IMR-90 (cell line): ENCODE measurements around the gene EHBP1. TPM values are rescaled to one million over a fixed set of nuclear protein-coding genes. Genes with fewer than 3 reads are reported as not detected.

Experiments
- ATAC-seq: fragments of 200-7000 bp; cut with Tn5 transposase; 2 replicates; pipeline ENCODE4 v1.9.1; 2020; ENCODE audit warnings: low read depth, mild to moderate bottlenecking, moderate library complexity
- BruUV-seq: library from RNA; stranded (reverse); fragments of 400-500 nt; replicated peaks from 2 replicates; lab custom pipeline; 2021; lab: Mats Ljungman, UMichigan
- CTCF ChIA-PET: fragments of 300-600 bp; formaldehyde crosslinking; extraction: SDS; loops from one replicate; lab custom pipeline; 2021; ENCODE audit warnings: antibody characterized with exemption; lab: Yijun Ruan, JAX
- POLR2A ChIA-PET: fragments of 300-600 bp; sonication (Branson Sonifier 250); formaldehyde crosslinking; loops from one replicate; lab custom pipeline; 2022; ENCODE audit warnings: antibody characterized with exemption; ENCODE audit not compliant: unreplicated experiment; lab: Charles Lee
- DNase-seq: peaks from one replicate; pipeline ENCODE4 v3.0.0; 2013
- H2AFZ ChIP-seq: replicated peaks from 2 replicates; pipeline ENCODE3; 2013; ENCODE audit warnings: low read length, mild to moderate bottlenecking; ENCODE audit not compliant: poor library complexity
- H2AK5ac ChIP-seq: 2 replicates; pipeline ENCODE4 v1.6.1; 2013; ENCODE audit warnings: low read depth, low read length, inconsistent platforms
- H2AK9ac ChIP-seq: replicated peaks from 2 replicates; pipeline ENCODE3; 2013; ENCODE audit warnings: mild to moderate bottlenecking, low read depth, low read length, moderate library complexity; ENCODE audit not compliant: poor library complexity
- H2BK120ac ChIP-seq: 2 replicates; pipeline ENCODE4 v1.6.1; 2013; ENCODE audit warnings: low read depth, low read length, inconsistent platforms
- H2BK15ac ChIP-seq: 3 replicates; pipeline ENCODE4 v1.6.1; 2013; ENCODE audit warnings: low read depth, low read length, inconsistent platforms
- H2BK20ac ChIP-seq: 2 replicates; pipeline ENCODE4 v1.6.1; 2013; ENCODE audit warnings: low read depth, mild to moderate bottlenecking, inconsistent platforms, low read length, moderate library complexity
- H2BK5ac ChIP-seq: 2 replicates; pipeline ENCODE4 v1.6.1; 2013; ENCODE audit warnings: mild to moderate bottlenecking, low read depth, low read length, inconsistent platforms; ENCODE audit not compliant: poor library complexity, severe bottlenecking
- H3K14ac ChIP-seq: replicated peaks from 2 replicates; pipeline ENCODE4 v1.6.1; 2013; ENCODE audit warnings: low read depth, low read length, inconsistent platforms
- H3K18ac ChIP-seq: 2 replicates; pipeline ENCODE4 v1.6.1; 2013; ENCODE audit warnings: low read depth, low read length, control low read depth
- H3K23ac ChIP-seq: 2 replicates; pipeline ENCODE4 v1.6.1; 2013; ENCODE audit warnings: low read depth, low read length, inconsistent platforms
- H3K27ac ChIP-seq: 2 replicates; pipeline ENCODE4 v1.5.1; 2013; ENCODE audit warnings: mild to moderate bottlenecking, control low read depth, low read length; ENCODE audit not compliant: insufficient read depth
- H3K27me3 ChIP-seq: 2 replicates; pipeline ENCODE4 v1.6.1; 2013; ENCODE audit warnings: low read length; ENCODE audit not compliant: control insufficient read depth, insufficient read depth
- H3K36me3 ChIP-seq: 2 replicates; pipeline ENCODE4 v1.6.1; 2013; ENCODE audit warnings: low read length, mixed read lengths; ENCODE audit not compliant: control insufficient read depth, insufficient read depth
- H3K4ac ChIP-seq: 2 replicates; pipeline ENCODE4 v1.6.1; 2013; ENCODE audit warnings: low read depth, low read length, inconsistent platforms
- H3K4me1 ChIP-seq: 2 replicates; pipeline ENCODE4 v1.6.1; 2013; ENCODE audit warnings: low read length, mixed read lengths; ENCODE audit not compliant: control insufficient read depth, insufficient read depth
- H3K4me2 ChIP-seq: 2 replicates; pipeline ENCODE4 v1.6.1; 2013; ENCODE audit warnings: low read depth, mild to moderate bottlenecking, control low read depth, low read length, moderate library complexity
- H3K4me3 ChIP-seq: 2 replicates; pipeline ENCODE4 v1.5.1; 2013; ENCODE audit warnings: low read depth, mild to moderate bottlenecking, control low read depth, low read length, moderate library complexity; ENCODE audit not compliant: insufficient read depth
- H3K56ac ChIP-seq: 2 replicates; pipeline ENCODE4 v1.6.1; 2013; ENCODE audit warnings: low read length, inconsistent platforms; ENCODE audit not compliant: insufficient read depth; ENCODE audit errors: extremely low read depth
- H3K79me1 ChIP-seq, 2 experiments: 2 replicates each; pipeline ENCODE4 v1.6.1; 2013; ENCODE audit warnings: low read length in 2 of 2, inconsistent platforms in 1 of 2, low read depth in 1 of 2
- H3K9ac ChIP-seq: 2 replicates; pipeline ENCODE4 v1.6.1; 2013; ENCODE audit warnings: low read depth, low read length, control low read depth
- H3K9me1 ChIP-seq: 2 replicates; pipeline ENCODE4 v1.6.1; 2013; ENCODE audit warnings: low read length, inconsistent platforms; ENCODE audit not compliant: insufficient read depth
- H3K9me3 ChIP-seq: 2 replicates; pipeline ENCODE4 v1.6.1; 2013; ENCODE audit warnings: low read length; ENCODE audit not compliant: control insufficient read depth, insufficient read depth
- H4K20me1 ChIP-seq: 2 replicates; pipeline ENCODE4 v1.6.1; 2013; ENCODE audit warnings: low read length, inconsistent platforms; ENCODE audit not compliant: insufficient read depth
- H4K5ac ChIP-seq: 2 replicates; pipeline ENCODE4 v1.6.1; 2013; ENCODE audit warnings: mild to moderate bottlenecking, low read depth, low read length, control low read depth
- H4K8ac ChIP-seq, 2 experiments: 2 replicates each; pipeline ENCODE4 v1.6.1; 2013; ENCODE audit warnings: low read depth in 2 of 2, low read length in 2 of 2, control low read depth in 1 of 2, inconsistent platforms in 1 of 2
- H4K91ac ChIP-seq: 2 replicates; pipeline ENCODE4 v1.6.1; 2013; ENCODE audit warnings: low read depth, low read length, inconsistent platforms; ENCODE audit not compliant: insufficient read depth
- FOS ChIP-seq: fragments of 150-350 bp; IDR thresholded peaks from 2 replicates; pipeline ENCODE4 v1.6.1; 2016; ENCODE audit warnings: low read depth, low read length
- MAFK ChIP-seq: IDR thresholded peaks from 2 replicates; pipeline ENCODE4 v1.6.1; 2012; ENCODE audit warnings: low read depth, low read length, improper control_type of control experiment
- MAZ ChIP-seq: IDR thresholded peaks from 2 replicates; pipeline ENCODE4 v1.6.1; 2012; ENCODE audit warnings: low read depth, mild to moderate bottlenecking, low read length, improper control_type of control experiment, moderate library complexity, borderline replicate concordance
- RAD21 ChIP-seq: IDR thresholded peaks from 2 replicates; pipeline ENCODE4 v1.6.1; 2012; ENCODE audit warnings: low read length, improper control_type of control experiment
- WGBS, 2 experiments: methylation state at CpG; one replicate each; pipeline versions ENCODE4 v1.1.5 to v1.1.7; 2013; ENCODE audit warnings: missing lambda C conversion rate in 2 of 2; ENCODE audit not compliant: insufficient read length in 1 of 2; ENCODE audit errors: extremely low coverage in 2 of 2; 5-methylcytosine and 5-hydroxymethylcytosine counted together
- dilution Hi-C: fragments of 300-500 bp; cut with HindIII; formaldehyde crosslinking; loops from one replicate; pipeline ENCODE4 v1.14.3; 2018; ENCODE audit warnings: low sequenced_read_pairs; ENCODE audit not compliant: unreplicated experiment
- in situ Hi-C: fragments of 300-500 bp; cut with MboI; formaldehyde crosslinking; loops from 3 replicates; pipeline ENCODE4 v1.14.3; 2019; ENCODE audit warnings: low sequenced_read_pairs, inconsistent platforms, mixed read lengths
- intact Hi-C: fragments of 100-400 bp; cut with micrococcal nuclease; formaldehyde crosslinking; loops from 2 replicates; pipeline ENCODE4 v1.10.0; 2022
- polyA plus RNA-seq, 3 experiments: library from polyadenylated mRNA; depleted of rRNA; stranded (reverse); fragments of >200 nt; gene quantifications; 2 replicates each; pipeline ENCODE4 v1.2.3, GENCODE V29; 2012; ENCODE audit warnings: low replicate concordance in 1 of 3
- total RNA-seq: library from RNA; depleted of rRNA; stranded (reverse); fragments of >200 nt; gene quantifications from 2 replicates; pipeline ENCODE4 v1.2.3, GENCODE V29; 2012

EHBP1 gene
- total and polyA plus RNA-seq, 2 of the 4 experiments (the other 2 are of a cell fraction), result 28.3 to 44.4 TPM

GRCh38 chr2:63066265-63066664 is 360.8 kb downstream of the EHBP1 start:
- H3K9me3 ChIP-seq, result no peaks in the 10 kb centered on the region
- no CpG with 5 or more reads among the region's 3 CpGs for WGBS, 2 experiments
- no peak overlapping the region for H2BK15ac ChIP-seq
- intact Hi-C loops, result no loop called here
- no peak overlapping the region for H3K14ac ChIP-seq
- H3K27ac ChIP-seq, result no peak overlapping the region
- in situ Hi-C loops, result no loop called here
- H3K9ac ChIP-seq, result no peak overlapping the region
- no peak overlapping the region for H3K4ac ChIP-seq
- no peak overlapping the region for H4K8ac ChIP-seq
- H2AK9ac ChIP-seq, result no peak overlapping the region
- ChIA-PET POLR2A (no interaction called here), CTCF (no interaction called here)
- DNase-seq (no peak), ATAC-seq (no peak)
- no peaks in the 10 kb centered on the region for H3K79me1 ChIP-seq
- no peaks in the 10 kb centered on the region for H3K4me1 ChIP-seq
- no peak overlapping the region for H3K4me2 ChIP-seq
- dilution Hi-C loops, result no loop called here
- no peak overlapping the region for H3K4me3 ChIP-seq
- TF ChIP-seq MAZ (no peak), MAFK (no peak), RAD21 (no peak), FOS (no peak)
- BruUV-seq, result no TSS peak
- H3K27me3 ChIP-seq, result peaks cover 29% of the 10 kb centered on the region
- H2AK5ac ChIP-seq, result no peak overlapping the region
- no peak overlapping the region for H3K18ac ChIP-seq
- no peaks in the 10 kb centered on the region for H3K36me3 ChIP-seq
- no peaks in the 10 kb centered on the region for H3K9me1 ChIP-seq
- H2BK120ac ChIP-seq, result no peak overlapping the region
- no peak overlapping the region for H4K91ac ChIP-seq
- H3K56ac ChIP-seq, result no peak overlapping the region
- no peak overlapping the region for H2AFZ ChIP-seq
- H2BK20ac ChIP-seq, result no peak overlapping the region
- H3K23ac ChIP-seq, result no peak overlapping the region
- H2BK5ac ChIP-seq, result no peak overlapping the region
- no peaks in the 10 kb centered on the region for H4K20me1 ChIP-seq
- no peak overlapping the region for H4K5ac ChIP-seq
